ENCODE results near the gene GMNN.

- no peak for TF ChIP-seq CTCF (IDR thresholded peaks at IDR 0.05; ENCODE audit: poor library complexity, severe bottlenecking)
- no peak for TF ChIP-seq EZH2 (IDR thresholded peaks at IDR 0.05; ENCODE audit: borderline replicate concordance, insufficient read depth, low read length, poor library complexity, severe bottlenecking)
- no peak for TF ChIP-seq TAF1 (IDR thresholded peaks at IDR 0.05; ENCODE audit: low read depth)
- no peak for TF ChIP-seq RAD21 (conservative IDR thresholded peaks at IDR 0.05)
- TF ChIP-seq EP300 (conservative IDR thresholded peaks at IDR 0.05; ENCODE audit: poor library complexity, severe bottlenecking) = no peak
- TF ChIP-seq REST (IDR thresholded peaks at IDR 0.05; ENCODE audit: borderline replicate concordance) = no peak
- no peak for TF ChIP-seq POLR2AphosphoS5 (IDR thresholded peaks at IDR 0.05)
- TF ChIP-seq MXI1 (conservative IDR thresholded peaks at IDR 0.05; ENCODE audit: poor library complexity, severe bottlenecking) = no peak
These were observed 48.4 kb downstream of the GMNN start for GRCh38 chr6:24823185-24823584.

Measured in neural cell (in vitro differentiated cells).